HG03520 (cell line): ENCODE measurements around the gene SRPRB.
"Not testable (repeated sequence)": the region's sequence is repeated elsewhere in the genome, so short reads cannot be mapped to it uniquely, and the experiment has no call there.

Experiments used
- ATAC-seq: cut with Tn5 transposase; IDR thresholded peaks from one replicate; pipeline ENCODE4 v1.9.1; 2021; ENCODE audit warnings: mild to moderate bottlenecking, moderate library complexity; ENCODE audit not compliant: unreplicated experiment

Gene SRPRB

GRCh38 chr3:133777807-133778568 lies 27.6 kb upstream of the SRPRB start:
- ATAC-seq: no peak

GRCh38 chr3:133779626-133780203 lies 25.9 kb upstream of the SRPRB start:
- ATAC-seq: no peak

GRCh38 chr3:133780756-133781155 lies 24.9 kb upstream of the SRPRB start:
- ATAC-seq: not testable (repeated sequence)

- ATAC-seq: no peak
Observed at GRCh38 chr3:133781570-133781969, 24.0 kb upstream of the SRPRB start.

GRCh38 chr3:133782454-133782853 lies 23.2 kb upstream of the SRPRB start:
- ATAC-seq: no peak

GRCh38 chr3:133783762-133784161 lies 21.9 kb upstream of the SRPRB start:
- ATAC-seq: no peak

- ATAC-seq: no peak
Observed at GRCh38 chr3:133788024-133788423, 17.6 kb upstream of the SRPRB start.

GRCh38 chr3:133792171-133792763 lies 13.3 kb upstream of the SRPRB start:
- ATAC-seq: no peak

GRCh38 chr3:133797396-133798105 lies 8.1 kb upstream of the SRPRB start:
- no peak for ATAC-seq

GRCh38 chr3:133799794-133800585 lies 5.6 kb upstream of the SRPRB start:
- no peak for ATAC-seq

- no peak for ATAC-seq
Observed at GRCh38 chr3:133803469-133803868, 2.1 kb upstream of the SRPRB start.

GRCh38 chr3:133804896-133805295 lies 719 bp upstream of the SRPRB start:
- ATAC-seq: no peak

- ATAC-seq: no peak
Observed at GRCh38 chr3:133805384-133805701, 272 bp upstream of the SRPRB start.

- no peak for ATAC-seq
Observed at GRCh38 chr3:133812872-133813271, 7.3 kb downstream of the SRPRB start.

- no peak for ATAC-seq
Observed at GRCh38 chr3:133815386-133815785, 9.8 kb downstream of the SRPRB start.

GRCh38 chr3:133820129-133820528 lies 14.5 kb downstream of the SRPRB start:
- ATAC-seq: no peak

GRCh38 chr3:133820889-133821675 lies 15.5 kb downstream of the SRPRB start:
- no peak for ATAC-seq

GRCh38 chr3:133821767-133822638 lies 16.4 kb downstream of the SRPRB start:
- no peak for ATAC-seq

- ATAC-seq: no peak
Observed at GRCh38 chr3:133824961-133825485, 19.4 kb downstream of the SRPRB start.
